Mesendoderm (in vitro differentiated cells): Measurements from ENCODE around the gene ICA1.

ENCODE experiments used
- DNase-seq: peaks from one replicate; pipeline ENCODE4 v3.0.0; 2013
- H2AK5ac ChIP-seq: 2 replicates; pipeline ENCODE4 v1.6.1; 2013; ENCODE audit warnings: low read length, inconsistent platforms
- H2BK120ac ChIP-seq: 2 replicates; pipeline ENCODE4 v1.6.1; 2013; ENCODE audit warnings: low read depth, mild to moderate bottlenecking, low read length, moderate library complexity, mixed read lengths
- H2BK15ac ChIP-seq: replicated peaks from 2 replicates; pipeline ENCODE4 v1.6.1; 2013; ENCODE audit warnings: low read depth, mild to moderate bottlenecking, moderate library complexity
- H2BK5ac ChIP-seq: 2 replicates; pipeline ENCODE4 v1.6.1; 2013; ENCODE audit warnings: low read length, inconsistent platforms
- H3K18ac ChIP-seq: 2 replicates; pipeline ENCODE4 v1.6.1; 2013; ENCODE audit warnings: mild to moderate bottlenecking, low read length, mixed read lengths
- H3K23ac ChIP-seq: one replicate; pipeline ENCODE4 v1.6.1; 2013; ENCODE audit warnings: low read length
- H3K27ac ChIP-seq: 2 replicates; pipeline ENCODE4 v1.5.1; 2013; ENCODE audit warnings: low read depth, mild to moderate bottlenecking, inconsistent platforms, low read length, moderate library complexity
- H3K27me3 ChIP-seq: 2 replicates; pipeline ENCODE4 v1.6.1; 2013; ENCODE audit warnings: low read length, control low read depth, mild to moderate bottlenecking, inconsistent platforms; ENCODE audit not compliant: insufficient read depth, poor library complexity
- H3K36me3 ChIP-seq: 2 replicates; pipeline ENCODE4 v1.6.1; 2013; ENCODE audit warnings: low read length, inconsistent platforms; ENCODE audit not compliant: control insufficient read depth, insufficient read depth
- H3K4ac ChIP-seq: one replicate; pipeline ENCODE4 v1.6.1; 2013; ENCODE audit warnings: low read depth, mild to moderate bottlenecking, low read length, moderate library complexity
- H3K4me1 ChIP-seq: 2 replicates; pipeline ENCODE4 v1.6.1; 2013; ENCODE audit warnings: low read depth, low read length, inconsistent platforms; ENCODE audit not compliant: control insufficient read depth
- H3K4me2 ChIP-seq: 2 replicates; pipeline ENCODE4 v1.6.1; 2013; ENCODE audit warnings: low read length
- H3K4me3 ChIP-seq: 2 replicates; pipeline ENCODE4 v1.5.1; 2013; ENCODE audit warnings: mild to moderate bottlenecking, low read length
- H3K56ac ChIP-seq: one replicate; pipeline ENCODE4 v1.6.1; 2013; ENCODE audit warnings: low read length
- H3K79me1 ChIP-seq: 2 replicates; pipeline ENCODE4 v1.6.1; 2013; ENCODE audit warnings: low read length, inconsistent platforms
- H3K79me2 ChIP-seq: 2 replicates; pipeline ENCODE4 v1.6.1; 2013; ENCODE audit warnings: mild to moderate bottlenecking, low read length; ENCODE audit not compliant: control insufficient read depth, insufficient read depth
- H3K9ac ChIP-seq: 2 replicates; pipeline ENCODE4 v1.6.1; 2013; ENCODE audit warnings: low read length, inconsistent platforms
- H4K5ac ChIP-seq: one replicate; pipeline ENCODE4 v1.6.1; 2013; ENCODE audit warnings: low read length
- H4K8ac ChIP-seq: one replicate; pipeline ENCODE4 v1.6.1; 2013; ENCODE audit warnings: low read depth, mild to moderate bottlenecking, control low read depth, low read length, moderate library complexity
- WGBS: extraction: QIAGEN DNeasy Blood & Tissue Kit; methylation state at CpG from one replicate; pipeline ENCODE4 v1.1.7; 2013; ENCODE audit warnings: low lambda C conversion rate, missing lambda C conversion rate; ENCODE audit not compliant: insufficient coverage; ENCODE audit errors: extremely low coverage; 5-methylcytosine and 5-hydroxymethylcytosine counted together

ICA1 gene

GRCh38 chr7:8178353-8178752, 83.6 kb downstream of the ICA1 start:
- no peak overlapping the region for H3K27ac ChIP-seq
- no peak overlapping the region for H3K18ac ChIP-seq
- no peak for DNase-seq
- no peaks in the 10 kb centered on the region for H3K27me3 ChIP-seq
- H3K9ac ChIP-seq, result no peak overlapping the region
- H3K4me3 ChIP-seq, result no peak overlapping the region
- H4K8ac ChIP-seq, result no peak overlapping the region
- no peak overlapping the region for H2BK120ac ChIP-seq
- no peak overlapping the region for H3K23ac ChIP-seq
- no peak overlapping the region for H3K56ac ChIP-seq
- H2BK15ac ChIP-seq, result no peak overlapping the region
- H2BK5ac ChIP-seq, result no peak overlapping the region
- H3K79me1 ChIP-seq, result no peaks in the 10 kb centered on the region
- peaks cover 2% of the 10 kb centered on the region for H3K4me1 ChIP-seq
- no peak overlapping the region for H3K4me2 ChIP-seq
- H3K4ac ChIP-seq, result no peak overlapping the region
- no peak overlapping the region for H2AK5ac ChIP-seq
- no peaks in the 10 kb centered on the region for H3K79me2 ChIP-seq
- no peak overlapping the region for H4K5ac ChIP-seq
- H3K36me3 ChIP-seq, result no peaks in the 10 kb centered on the region

- Histone ChIP-seq H4K5ac (no peak overlapping the region), H3K27ac (no peak overlapping the region), H3K9ac (no peak overlapping the region), H2AK5ac (no peak overlapping the region), H3K79me2 (no peaks in the 10 kb centered on the region), H3K18ac (no peak overlapping the region), H3K4me3 (no peak overlapping the region), H3K56ac (no peak overlapping the region), H3K4me1 (peaks cover 2% of the 10 kb centered on the region), H3K27me3 (no peaks in the 10 kb centered on the region), H3K23ac (no peak overlapping the region), H3K4ac (no peak overlapping the region), H3K4me2 (no peak overlapping the region), H2BK15ac (no peak overlapping the region), H3K36me3 (no peaks in the 10 kb centered on the region), H2BK120ac (no peak overlapping the region), H3K79me1 (no peaks in the 10 kb centered on the region), H4K8ac (no peak overlapping the region), H2BK5ac (no peak overlapping the region)
- WGBS, result no CpG with 5 or more reads among the region's 4 CpGs
- no peak for DNase-seq
These were observed 84.6 kb downstream of the ICA1 start for GRCh38 chr7:8177109-8177933.

DNA sequence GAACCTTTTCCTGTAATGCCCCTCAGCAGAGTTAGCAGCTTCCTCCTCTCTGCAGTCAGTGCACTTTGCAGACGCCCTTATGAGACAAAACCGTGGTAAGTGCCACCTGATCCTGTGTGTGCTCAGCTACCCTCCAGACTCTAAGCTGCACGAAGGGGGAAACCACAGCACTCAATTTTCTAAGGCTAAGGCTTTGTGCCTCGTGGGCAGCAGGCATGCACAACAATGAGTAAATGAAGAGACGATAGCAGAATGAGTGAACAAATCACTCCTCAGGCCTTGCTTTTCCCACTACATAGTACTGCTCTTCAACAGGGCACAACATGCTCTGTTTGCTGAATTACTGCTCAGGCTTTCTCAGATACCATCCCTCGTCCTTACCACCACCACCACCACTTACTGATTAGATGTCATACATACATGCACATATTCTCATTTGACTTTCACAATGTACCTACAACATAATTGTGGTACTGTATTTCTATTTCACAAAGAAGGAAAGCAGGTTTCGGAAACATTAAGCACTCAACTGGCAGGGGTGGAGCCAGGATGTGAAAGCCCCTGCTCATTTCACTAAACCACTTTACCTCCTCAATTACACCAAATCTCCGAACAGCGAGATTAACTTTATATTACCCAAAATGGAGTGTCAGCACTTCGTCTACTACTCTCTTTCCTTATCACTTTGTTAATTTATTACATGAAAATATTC, 85.4 kb downstream of the ICA1 start:
- Histone ChIP-seq H3K79me1 (no peaks in the 10 kb centered on the region), H3K18ac (no peak overlapping the region), H3K4me3 (no peak overlapping the region), H2AK5ac (no peak overlapping the region), H3K36me3 (no peaks in the 10 kb centered on the region), H3K4ac (no peak overlapping the region), H2BK5ac (no peak overlapping the region), H3K56ac (no peak overlapping the region), H3K27ac (no peak overlapping the region), H3K79me2 (no peaks in the 10 kb centered on the region), H4K8ac (no peak overlapping the region), H3K27me3 (no peaks in the 10 kb centered on the region), H3K9ac (no peak overlapping the region), H2BK120ac (no peak overlapping the region), H4K5ac (no peak overlapping the region), H3K4me2 (no peak overlapping the region), H3K23ac (no peak overlapping the region), H2BK15ac (no peak overlapping the region), H3K4me1 (peaks cover 2% of the 10 kb centered on the region)
- no peak for DNase-seq
- WGBS, result 100% methylated on average over 2 of the region's 10 CpGs

- H3K79me2 ChIP-seq, result no peaks in the 10 kb centered on the region
- WGBS, result no CpG with 5 or more reads among the region's 6 CpGs
These were observed 86.0 kb downstream of the ICA1 start for GRCh38 chr7:8175929-8176369.

DNA sequence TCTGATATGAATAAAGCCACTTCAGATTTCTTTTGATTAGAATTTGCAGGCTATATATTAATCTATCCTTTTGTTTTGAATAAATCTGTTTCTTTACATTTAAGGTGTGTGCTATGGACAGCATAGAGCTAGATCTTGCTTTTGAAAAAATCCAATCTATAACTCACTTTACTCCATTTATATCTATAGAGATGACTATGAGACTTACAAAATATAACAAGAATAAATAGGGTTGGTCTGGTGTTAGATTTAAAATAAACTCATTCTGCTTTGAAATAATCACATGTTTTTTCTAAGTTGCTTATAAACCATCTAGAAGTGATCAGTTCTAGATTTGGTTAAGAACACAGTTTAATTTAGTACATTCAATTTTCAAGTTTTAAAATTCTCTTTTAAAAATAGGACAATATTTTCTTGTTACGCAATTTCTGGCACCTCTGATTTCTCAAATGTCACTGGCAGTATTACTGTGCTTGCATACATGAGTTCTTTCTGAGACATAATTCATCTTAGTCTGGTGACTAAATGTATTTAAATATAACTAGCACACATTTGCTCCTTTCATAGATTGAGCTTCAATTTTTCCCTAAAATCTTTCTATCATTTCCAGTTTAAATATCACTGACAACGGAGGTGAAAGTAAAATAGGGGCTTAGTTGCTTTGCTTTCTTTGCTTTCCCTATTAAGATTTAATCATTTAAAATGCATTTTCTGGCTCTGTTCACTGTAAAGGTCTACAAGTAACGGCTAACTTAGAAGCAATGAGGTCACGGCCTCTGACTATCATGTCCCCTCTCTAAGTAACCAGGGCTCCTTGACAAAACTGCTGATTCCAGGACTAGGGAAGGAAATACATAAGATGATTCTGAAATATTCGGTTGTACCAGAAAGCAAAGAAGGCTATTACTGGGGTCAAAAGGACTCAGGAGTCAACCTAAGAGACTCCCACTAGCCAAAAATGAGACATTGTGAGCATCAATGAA, 89.3 kb downstream of the ICA1 start:
- Histone ChIP-seq H3K36me3 (no peaks in the 10 kb centered on the region), H3K18ac (no peak overlapping the region), H3K27ac (no peak overlapping the region), H3K79me2 (no peaks in the 10 kb centered on the region), H2AK5ac (no peak overlapping the region), H2BK120ac (no peak overlapping the region), H3K4me2 (no peak overlapping the region), H3K79me1 (no peaks in the 10 kb centered on the region), H2BK15ac (no peak overlapping the region), H4K8ac (no peak overlapping the region), H3K9ac (no peak overlapping the region), H3K4me1 (peaks cover 2% of the 10 kb centered on the region), H3K23ac (no peak overlapping the region), H3K4ac (no peak overlapping the region), H3K4me3 (no peak overlapping the region), H2BK5ac (no peak overlapping the region), H3K56ac (no peak overlapping the region), H3K27me3 (no peaks in the 10 kb centered on the region), H4K5ac (no peak overlapping the region)
- WGBS, result no CpG with 5 or more reads among the region's 5 CpGs
- no peak for DNase-seq

More at GRCh38 chr7:8175929-8176369, 86.0 kb downstream of the ICA1 start:
- DNase-seq, result no peak
- H3K9ac ChIP-seq, result no peak overlapping the region
- H3K27me3 ChIP-seq, result no peaks in the 10 kb centered on the region
- no peak overlapping the region for H2BK120ac ChIP-seq
- no peak overlapping the region for H3K23ac ChIP-seq
- H3K4me1 ChIP-seq, result peaks cover 2% of the 10 kb centered on the region
- H2AK5ac ChIP-seq, result no peak overlapping the region
- H3K36me3 ChIP-seq, result no peaks in the 10 kb centered on the region
- H3K4me3 ChIP-seq, result no peak overlapping the region
- H4K8ac ChIP-seq, result no peak overlapping the region
- H2BK15ac ChIP-seq, result no peak overlapping the region
- no peak overlapping the region for H3K18ac ChIP-seq
- no peak overlapping the region for H3K4me2 ChIP-seq
- H3K79me1 ChIP-seq, result no peaks in the 10 kb centered on the region
- H3K56ac ChIP-seq, result no peak overlapping the region
- no peak overlapping the region for H4K5ac ChIP-seq
- no peak overlapping the region for H2BK5ac ChIP-seq
- H3K27ac ChIP-seq, result no peak overlapping the region
- no peak overlapping the region for H3K4ac ChIP-seq
